HG03025 (cell line): ENCODE measurements around the gene TMEM132C.

Experiments used
- ATAC-seq: cut with Tn5 transposase; IDR thresholded peaks from one replicate; pipeline ENCODE4 v1.9.1; 2021; ENCODE audit warnings: mild to moderate bottlenecking, moderate library complexity; ENCODE audit not compliant: unreplicated experiment, low FRiP score

The TMEM132C gene

GRCh38 chr12:128644664-128645296 is 377.8 kb downstream of the TMEM132C start:
- no peak for ATAC-seq

GRCh38 chr12:128649902-128650301 is 382.9 kb downstream of the TMEM132C start:
- ATAC-seq: no peak

- ATAC-seq: no peak
Measured at GRCh38 chr12:128652136-128652751, 385.3 kb downstream of the TMEM132C start.

- ATAC-seq: no peak
Measured at GRCh38 chr12:128654468-128654867, 387.5 kb downstream of the TMEM132C start.

DNA sequence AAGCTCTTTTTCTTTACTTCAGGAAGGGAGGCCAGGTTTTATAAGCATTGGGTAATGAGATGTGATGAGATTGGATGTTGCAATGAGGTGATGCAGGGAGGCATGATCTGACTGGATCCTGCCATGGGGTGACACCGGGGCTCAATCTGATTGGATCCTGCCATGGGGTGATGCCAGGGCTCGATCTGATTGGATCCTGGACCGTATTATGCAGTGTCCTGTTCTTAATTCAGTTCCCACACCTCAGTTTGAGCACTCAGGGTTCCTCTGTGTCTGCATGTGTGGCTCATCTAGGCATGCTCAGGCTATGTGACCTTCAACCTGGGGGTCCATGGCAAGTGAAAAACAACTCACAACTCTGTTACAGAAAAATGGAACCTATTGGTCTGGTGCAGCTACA is 390.4 kb downstream of the TMEM132C start:
- ATAC-seq: no peak

DNA sequence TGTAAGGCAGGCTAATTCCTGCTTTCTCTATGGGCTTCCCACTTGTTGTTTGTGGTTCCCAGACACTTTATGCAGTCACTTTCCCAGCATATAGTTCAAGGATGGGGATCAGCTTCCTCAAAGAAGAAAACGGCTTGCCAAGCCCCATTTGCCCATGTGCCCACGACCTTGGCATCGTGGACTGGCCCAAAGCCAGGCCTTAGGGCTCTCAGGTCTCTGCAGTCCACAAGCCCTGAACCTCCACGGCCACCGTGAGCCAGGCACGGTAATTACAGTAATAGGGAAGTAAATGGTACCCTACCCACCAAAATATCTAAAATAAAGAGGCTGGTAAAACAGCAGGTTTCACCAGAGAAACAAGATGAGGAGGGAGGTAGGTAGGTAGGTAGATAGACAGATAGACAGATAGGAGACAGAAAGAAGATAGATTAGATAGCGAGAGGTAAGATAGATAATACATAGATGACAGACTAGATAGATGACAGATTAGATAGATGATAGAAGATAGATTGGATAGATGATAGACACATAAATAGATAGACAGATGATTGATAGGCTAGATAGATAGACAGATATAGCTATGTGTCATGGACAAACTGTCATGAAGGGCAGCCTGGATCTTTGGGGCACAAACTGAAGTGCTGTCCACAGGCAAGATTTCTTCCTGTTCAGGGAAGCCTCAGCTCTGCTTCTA is 393.7 kb downstream of the TMEM132C start:
- ATAC-seq: no peak

DNA sequence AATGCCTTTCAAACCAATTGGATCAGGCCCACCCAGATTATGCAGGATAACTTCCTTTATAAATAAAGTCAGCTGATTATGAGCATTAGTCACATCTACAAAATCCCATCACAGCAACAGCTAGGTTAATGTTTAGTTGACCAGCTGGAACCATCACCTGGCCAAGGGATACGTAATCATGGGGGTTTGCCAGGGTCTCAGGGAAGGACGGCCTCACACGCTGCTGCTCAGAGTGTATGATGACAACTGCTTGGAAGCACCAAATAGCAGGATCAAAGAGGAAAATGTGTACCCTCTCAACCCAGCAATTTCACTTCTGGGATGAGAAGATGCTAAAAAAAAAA is 394.2 kb downstream of the TMEM132C start:
- ATAC-seq: no peak

DNA sequence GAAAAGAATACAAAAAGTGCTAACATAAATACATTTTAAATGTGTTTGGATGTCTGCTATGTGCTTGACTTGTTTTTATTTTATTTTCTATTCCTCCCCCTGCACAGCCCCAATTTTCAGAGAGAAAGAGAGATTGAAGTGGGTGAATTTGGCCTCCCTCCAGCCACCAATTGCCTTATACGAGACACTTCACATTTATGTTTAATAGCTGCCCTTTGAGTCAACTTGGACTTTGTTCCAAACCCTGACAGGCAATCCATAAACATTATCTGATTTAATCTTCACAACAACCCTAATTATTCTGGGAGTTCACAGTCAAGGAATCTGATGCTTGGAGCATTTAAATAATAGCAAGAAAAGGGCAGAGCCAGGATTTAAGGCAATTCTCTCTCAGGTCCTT is 395.1 kb downstream of the TMEM132C start:
- no peak for ATAC-seq

GRCh38 chr12:128664501-128664900 is 397.5 kb downstream of the TMEM132C start:
- no peak for ATAC-seq

GRCh38 chr12:128667193-128667592 is 400.2 kb downstream of the TMEM132C start:
- ATAC-seq: no peak

DNA sequence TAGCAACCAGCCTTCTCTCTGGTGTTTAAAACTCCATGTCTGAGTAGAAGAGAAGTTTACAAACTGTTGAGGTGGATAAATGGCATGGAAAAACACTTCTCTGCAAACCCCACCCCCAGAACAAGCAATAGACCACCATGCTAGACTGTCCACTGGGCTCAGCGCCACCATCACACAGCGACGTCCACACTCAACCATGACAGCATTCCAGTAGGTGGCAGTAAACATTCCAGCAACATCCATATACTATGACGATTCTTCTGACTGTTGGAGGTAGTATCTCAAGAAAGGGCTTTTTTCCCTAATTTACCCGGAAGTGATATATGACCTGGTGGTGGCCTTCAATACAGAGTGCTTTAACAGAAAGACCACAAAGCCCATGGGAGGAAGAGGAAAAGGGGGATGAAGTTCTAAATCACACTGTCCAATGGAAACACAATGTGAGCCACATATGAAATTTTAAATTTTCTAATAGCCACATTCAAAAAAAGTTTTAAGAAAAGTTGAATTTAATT is 404.6 kb downstream of the TMEM132C start:
- no peak for ATAC-seq

DNA sequence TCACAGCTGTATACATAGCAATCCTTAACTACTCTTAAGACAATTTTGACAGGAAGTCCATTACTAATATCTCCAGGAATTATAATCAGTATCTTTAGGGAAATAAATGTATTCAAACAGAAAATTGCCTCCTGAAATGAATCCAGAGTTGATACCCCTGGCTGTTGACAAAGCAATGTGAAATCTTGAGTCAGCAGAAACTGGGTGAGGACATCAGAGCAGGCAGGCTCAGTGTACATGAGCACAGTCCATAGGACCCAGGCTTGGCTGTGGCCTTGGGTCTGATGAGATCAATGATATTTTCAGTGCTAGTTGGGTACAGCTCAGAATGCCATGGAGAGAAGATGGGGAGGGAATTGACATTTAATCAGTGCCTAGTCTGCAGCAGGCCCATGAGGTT is 405.5 kb downstream of the TMEM132C start:
- no peak for ATAC-seq

DNA sequence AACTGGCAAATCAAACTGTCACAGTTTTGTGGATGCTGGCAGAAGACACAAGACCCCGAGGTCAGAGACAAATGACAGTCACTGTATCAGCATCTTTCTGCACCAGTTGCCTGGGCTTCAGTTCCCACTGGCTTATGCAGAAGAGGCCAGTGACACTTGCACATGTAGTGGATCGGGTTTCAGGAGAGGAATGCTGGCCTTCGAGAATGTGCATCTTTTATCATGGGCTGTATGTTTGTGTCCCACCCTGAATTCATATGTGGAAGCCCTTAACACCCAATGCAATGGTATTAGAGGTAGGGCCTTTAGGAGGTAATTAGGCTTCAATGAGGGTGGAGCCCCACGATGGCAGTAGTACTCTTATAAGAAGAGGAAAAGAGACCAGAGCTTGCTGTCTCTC is 405.9 kb downstream of the TMEM132C start:
- no peak for ATAC-seq

DNA sequence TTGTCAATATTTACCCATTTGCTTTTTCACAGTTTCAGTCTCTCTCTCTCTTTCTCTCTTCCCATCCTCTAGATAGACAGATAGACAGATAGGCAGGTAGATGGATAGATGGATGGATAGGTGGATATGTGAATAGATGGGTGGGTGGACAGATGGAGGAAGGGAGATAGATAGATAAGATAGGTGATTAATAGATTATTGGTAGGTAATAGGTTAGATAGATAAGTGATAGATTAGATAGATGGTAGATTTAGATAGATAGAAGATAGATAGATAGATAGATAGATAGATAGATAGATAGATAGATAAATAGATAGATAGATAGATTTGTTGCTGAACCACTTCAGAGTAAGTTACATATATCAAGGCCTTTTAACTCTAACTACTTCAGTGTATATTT is 408.6 kb downstream of the TMEM132C start:
- no peak for ATAC-seq

GRCh38 chr12:128680555-128680954 is 413.6 kb downstream of the TMEM132C start:
- no peak for ATAC-seq

DNA sequence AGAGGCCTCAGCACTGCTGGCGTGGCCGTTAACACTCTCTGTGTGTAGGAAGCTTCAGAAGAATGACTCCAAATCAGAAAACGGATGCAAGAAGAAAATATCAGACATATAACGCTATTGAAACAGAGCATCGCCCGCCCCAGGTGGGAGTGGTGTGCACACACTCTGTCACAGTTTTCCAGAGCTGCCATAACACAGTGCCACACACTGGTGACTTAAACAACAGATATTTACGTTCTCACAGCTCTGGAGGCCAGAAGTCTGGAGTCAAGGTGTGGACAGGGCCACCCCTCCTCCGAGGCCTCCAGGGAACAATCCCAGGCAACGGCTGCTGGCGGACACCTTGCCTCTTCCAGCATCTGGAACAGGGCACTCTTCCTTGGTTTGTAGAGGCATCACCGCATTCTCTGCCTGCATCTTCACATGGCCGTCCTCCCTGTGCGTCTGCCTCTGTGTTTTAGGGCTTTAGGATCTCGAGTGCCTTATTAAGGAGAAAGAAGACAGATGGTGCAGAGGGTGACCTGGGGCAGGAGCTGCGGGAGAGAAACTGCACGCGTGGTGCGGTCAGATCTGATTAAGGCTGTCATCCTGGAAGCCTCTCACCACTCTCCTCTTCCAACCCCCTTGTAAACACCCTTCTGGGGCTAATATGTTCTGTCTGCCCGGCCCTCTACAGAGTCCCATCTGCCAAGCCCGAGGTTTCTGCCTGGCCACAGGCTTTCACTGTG is 415.7 kb downstream of the TMEM132C start:
- ATAC-seq: no peak

- no peak for ATAC-seq
Measured at GRCh38 chr12:128684352-128684751, 417.4 kb downstream of the TMEM132C start.

DNA sequence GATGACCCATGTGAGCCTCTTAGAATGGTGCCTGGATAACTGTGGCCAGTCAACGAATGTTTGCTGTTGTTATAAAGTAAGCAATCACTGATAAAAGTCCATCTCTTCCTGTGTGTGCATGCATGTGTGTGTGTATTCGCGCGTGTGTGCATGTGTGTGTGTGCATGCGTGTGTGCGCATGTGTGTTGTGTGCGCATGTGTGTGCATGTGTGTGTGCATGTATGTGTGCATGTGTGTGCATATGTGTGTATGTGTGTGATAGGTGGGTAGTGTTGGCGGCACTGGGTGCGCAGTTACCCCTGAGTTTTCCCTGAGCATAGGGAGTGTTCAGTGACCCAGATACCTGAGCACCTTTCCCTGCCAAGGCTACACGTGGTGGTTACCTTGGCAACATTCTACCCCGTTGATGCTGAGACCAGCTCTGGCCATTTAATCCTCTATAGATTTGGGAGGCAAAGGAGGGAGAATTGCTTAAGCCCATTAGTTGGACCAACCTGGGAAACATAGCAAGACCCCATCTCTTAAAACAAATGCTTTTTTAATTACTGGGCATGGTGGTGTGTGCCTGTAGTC is 419.0 kb downstream of the TMEM132C start:
- no peak for ATAC-seq

- no peak for ATAC-seq
Measured at GRCh38 chr12:128687851-128688250, 420.9 kb downstream of the TMEM132C start.

- no peak for ATAC-seq
Measured at GRCh38 chr12:128690641-128691040, 423.7 kb downstream of the TMEM132C start.

DNA sequence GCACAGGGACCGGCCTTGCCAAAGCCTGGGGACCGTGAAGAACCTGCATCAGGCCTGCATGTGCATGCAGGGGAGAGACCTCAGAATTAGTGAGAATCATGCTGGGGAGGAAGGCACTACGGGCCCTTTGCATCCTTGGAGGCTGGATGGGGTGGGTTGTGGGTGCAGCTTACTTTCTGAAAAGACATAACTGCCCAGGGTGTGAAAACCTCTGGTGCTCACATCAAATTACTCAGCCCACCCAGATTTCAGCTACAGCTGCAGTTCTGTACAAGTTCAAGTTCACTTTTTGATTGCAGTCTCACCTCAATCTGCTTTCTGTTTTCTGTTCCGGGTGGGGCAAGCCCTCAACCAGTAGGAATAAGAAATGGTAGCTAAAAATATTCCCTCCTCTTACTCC is 426.1 kb downstream of the TMEM132C start:
- no peak for ATAC-seq
